Skeletal muscle tissue (tissue), 4 donors: ENCODE data around the gene TRAF3IP1. TPM values are rescaled to one million over a fixed set of nuclear protein-coding genes. Genes with fewer than 3 reads are reported as not detected.
A peak's percentile ranks its signal among the peaks of the same experiment; 100 is the strongest.

Experiments
- H3K27ac ChIP-seq: one replicate; pipeline ENCODE4 v1.7.0; 2013; ENCODE audit warnings: mild to moderate bottlenecking, low read depth, low read length, inconsistent platforms
- H3K27me3 ChIP-seq, 3 donors: one replicate each; pipeline ENCODE4 v1.7.0; 2013; ENCODE audit warnings: low read length in 3 of 3; ENCODE audit not compliant: control insufficient read depth in 3 of 3, insufficient read depth in 3 of 3
- H3K36me3 ChIP-seq, 3 donors: one replicate each; pipeline ENCODE4 v1.7.0; 2013; ENCODE audit warnings: low read length in 3 of 3; ENCODE audit not compliant: control insufficient read depth in 3 of 3, insufficient read depth in 3 of 3
- H3K4me1 ChIP-seq, 3 donors: one replicate each; pipeline ENCODE4 v1.7.0; 2013; ENCODE audit warnings: low read length in 3 of 3, mild to moderate bottlenecking in 3 of 3; ENCODE audit not compliant: control insufficient read depth in 3 of 3, insufficient read depth in 3 of 3
- H3K4me3 ChIP-seq, 3 donors: one replicate each; pipeline ENCODE4 v1.7.0; 2013; ENCODE audit warnings: low read length in 3 of 3
- H3K9ac ChIP-seq, 3 donors: one replicate each; pipeline ENCODE4 v1.7.0; 2013; ENCODE audit warnings: low read length in 3 of 3, mild to moderate bottlenecking in 3 of 3, moderate library complexity in 2 of 3, low read depth in 1 of 3
- H3K9me3 ChIP-seq, 3 donors: one replicate each; pipeline ENCODE4 v1.7.0; 2013; ENCODE audit warnings: low read length in 3 of 3; ENCODE audit not compliant: control insufficient read depth in 3 of 3
- total RNA-seq: library from RNA; depleted of rRNA; stranded (reverse); fragments of >200 nt; gene quantifications from one replicate; pipeline ENCODE4 v1.2.3, GENCODE V29; 2014
- donor health status: Osteomylitis.

TRAF3IP1 gene
- total RNA-seq, 1 donor from 2014 or later, result 4.2 TPM

- Histone ChIP-seq H3K27ac (no peak overlapping the region), H3K4me1 (peaks cover 10 to 19% (median 14%) of the 10 kb centered on the region in 3 donors), H3K27me3 (no peaks in the 10 kb centered on the region), H3K9ac (no peak overlapping the region), H3K4me3 (no peak overlapping the region), H3K36me3 (peaks cover 0 to 9% (median 8%) of the 10 kb centered on the region in 3 donors), H3K9me3 (no peaks in the 10 kb centered on the region)
These were observed 62.8 kb downstream of the TRAF3IP1 start for GRCh38 chr2:238383135-238383534.

DNA sequence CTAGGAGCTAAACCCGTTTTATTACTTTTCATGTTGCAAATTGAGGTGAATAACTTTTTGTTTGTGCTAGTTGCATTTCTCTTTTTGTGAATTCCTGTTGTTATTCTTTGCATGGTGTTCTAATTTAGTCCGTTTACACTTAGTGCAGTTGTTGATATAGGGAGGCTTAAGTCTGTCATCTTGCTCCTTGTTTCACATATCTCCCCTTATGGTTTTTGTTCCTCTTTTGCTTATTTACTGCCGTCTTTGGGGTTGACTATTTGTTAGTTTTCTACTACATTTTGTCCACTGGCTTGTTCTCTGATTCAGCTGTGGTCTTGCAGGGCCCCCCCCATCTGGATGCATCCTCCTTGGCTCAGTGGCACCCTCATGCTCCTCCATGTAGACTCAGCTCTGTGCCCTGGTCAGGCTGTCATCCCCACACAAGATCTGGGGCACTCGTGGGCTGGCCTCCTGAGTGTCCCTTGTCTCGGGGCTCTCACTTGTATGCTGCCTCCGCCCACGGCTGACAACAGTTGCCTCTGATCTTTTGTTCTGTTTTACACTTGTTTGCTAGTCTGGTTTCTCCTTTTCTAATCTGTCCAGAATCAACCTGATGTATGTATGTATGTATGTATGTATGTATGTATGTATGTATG is 63.5 kb downstream of the TRAF3IP1 start:
- Histone ChIP-seq H3K9ac (no peak overlapping the region), H3K4me3 (no peak overlapping the region), H3K4me1 (peaks cover 7 to 22% (median 11%) of the 10 kb centered on the region in 3 donors), H3K27ac (no peak overlapping the region), H3K36me3 (peaks cover 0 to 9% (median 8%) of the 10 kb centered on the region in 3 donors), H3K27me3 (no peaks in the 10 kb centered on the region), H3K9me3 (no peaks in the 10 kb centered on the region)

DNA sequence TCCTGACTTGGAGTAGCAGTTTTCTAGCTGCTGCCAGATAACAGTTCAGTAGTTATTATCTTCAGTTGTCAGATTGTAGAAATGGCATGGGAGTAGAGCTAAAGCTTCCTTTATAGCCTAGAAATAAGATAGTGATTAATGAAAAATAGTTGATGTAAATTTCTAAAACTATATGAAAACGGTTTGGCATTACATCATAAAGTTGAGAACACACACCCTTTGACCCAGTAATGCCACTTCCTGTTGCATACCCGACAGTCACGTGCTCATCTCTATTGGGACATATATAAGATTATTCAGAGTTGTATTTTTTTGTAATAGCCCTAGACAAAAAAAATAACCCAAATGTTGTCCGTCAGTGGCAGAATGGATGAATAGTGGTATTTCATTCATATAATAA is 67.0 kb downstream of the TRAF3IP1 start:
- H3K27me3 ChIP-seq, result no peaks in the 10 kb centered on the region
- H3K27ac ChIP-seq, result no peak overlapping the region
- H3K4me1 ChIP-seq, result peaks cover 10 to 24% (median 13%) of the 10 kb centered on the region in 3 donors
- H3K9me3 ChIP-seq, result no peaks in the 10 kb centered on the region
- no peak overlapping the region for H3K4me3 ChIP-seq
- H3K36me3 ChIP-seq, result peaks cover 0 to 4% (median 0%) of the 10 kb centered on the region in 3 donors
- H3K9ac ChIP-seq, result no peak overlapping the region

DNA sequence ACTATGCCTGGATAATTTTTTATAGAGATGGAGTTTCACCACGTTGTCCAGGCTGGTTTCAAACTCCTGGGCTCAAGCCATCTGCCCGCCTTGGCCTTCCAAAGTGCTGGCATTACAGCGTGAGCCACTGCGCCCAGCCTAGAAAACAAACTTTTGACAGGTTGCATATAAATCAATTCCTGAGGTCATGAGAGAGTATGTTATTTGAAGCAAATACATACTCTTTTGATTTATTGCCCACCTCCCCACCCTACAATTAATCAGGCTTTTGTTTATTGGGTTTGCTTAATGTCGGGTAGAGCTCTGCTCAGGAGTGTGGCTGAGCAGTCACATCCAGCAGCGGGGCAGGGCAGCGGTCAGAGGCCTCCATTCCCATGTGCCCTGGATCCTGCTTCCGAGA is 68.5 kb downstream of the TRAF3IP1 start:
- no peak overlapping the region for H3K4me3 ChIP-seq
- peaks cover 10 to 21% (median 13%) of the 10 kb centered on the region in 3 donors for H3K4me1 ChIP-seq
- no peaks in the 10 kb centered on the region for H3K9me3 ChIP-seq
- H3K36me3 ChIP-seq, result no peaks in the 10 kb centered on the region
- H3K27me3 ChIP-seq, result no peaks in the 10 kb centered on the region
- peak overlapping the region; percentile 70 for H3K27ac ChIP-seq
- H3K9ac ChIP-seq, result no peak overlapping the region

- Histone ChIP-seq H3K9ac (peak overlapping the region; percentile 66 to 73 (median 72)), H3K27me3 (no peaks in the 10 kb centered on the region), H3K27ac (peak overlapping the region; percentile 90)
These were observed 69.8 kb downstream of the TRAF3IP1 start for GRCh38 chr2:238389988-238390589.

GRCh38 chr2:238391042-238391689 is 70.8 kb downstream of the TRAF3IP1 start:
- Histone ChIP-seq H3K9me3 (no peaks in the 10 kb centered on the region), H3K36me3 (no peaks in the 10 kb centered on the region), H3K4me1 (peaks cover 10 to 21% (median 13%) of the 10 kb centered on the region in 3 donors), H3K4me3 (no peak overlapping the region), H3K27me3 (no peaks in the 10 kb centered on the region), H3K27ac (no peak overlapping the region), H3K9ac (no peak overlapping the region)

More at GRCh38 chr2:238389988-238390589, 69.8 kb downstream of the TRAF3IP1 start:
- H3K9me3 ChIP-seq, result no peaks in the 10 kb centered on the region
- peak overlapping the region; percentile 1 to 42 (median 33) for H3K4me3 ChIP-seq
- H3K36me3 ChIP-seq, result no peaks in the 10 kb centered on the region
- peaks cover 10 to 21% (median 13%) of the 10 kb centered on the region in 3 donors for H3K4me1 ChIP-seq

GRCh38 chr2:238396663-238397062 is 76.3 kb downstream of the TRAF3IP1 start:
- Histone ChIP-seq H3K27ac (no peak overlapping the region), H3K4me3 (no peak overlapping the region), H3K9ac (no peak overlapping the region), H3K36me3 (peaks cover 0 to 9% (median 7%) of the 10 kb centered on the region in 3 donors), H3K4me1 (no peaks in the 10 kb centered on the region), H3K27me3 (no peaks in the 10 kb centered on the region), H3K9me3 (no peaks in the 10 kb centered on the region)

DNA sequence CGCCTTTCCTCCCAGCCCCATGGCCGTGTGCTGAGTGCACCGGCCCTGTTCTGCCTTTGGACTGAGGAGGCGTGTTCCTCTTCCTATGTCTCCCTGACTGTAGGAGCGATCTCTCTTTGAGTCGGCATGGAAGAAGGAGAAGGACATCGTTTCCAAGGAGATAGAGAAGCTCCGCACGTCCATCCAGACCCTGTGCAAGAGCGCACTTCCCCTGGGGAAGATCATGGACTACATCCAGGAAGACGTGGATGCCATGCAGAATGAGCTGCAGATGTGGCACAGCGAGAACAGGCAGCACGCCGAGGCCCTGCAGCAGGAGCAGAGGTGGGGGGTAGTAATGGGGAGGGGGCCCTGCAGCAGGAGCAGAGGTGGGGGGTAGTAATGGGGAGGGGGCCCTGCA is 77.0 kb downstream of the TRAF3IP1 start:
- H3K9ac ChIP-seq, result no peak overlapping the region

GRCh38 chr2:238398577-238398976 is 78.3 kb downstream of the TRAF3IP1 start:
- H3K4me1 ChIP-seq, result no peaks in the 10 kb centered on the region
- no peaks in the 10 kb centered on the region for H3K27me3 ChIP-seq
- H3K9me3 ChIP-seq, result no peaks in the 10 kb centered on the region
- no peak overlapping the region for H3K27ac ChIP-seq
- H3K36me3 ChIP-seq, result peaks cover 0 to 13% (median 12%) of the 10 kb centered on the region in 3 donors
- H3K9ac ChIP-seq, result no peak overlapping the region
- no peak overlapping the region for H3K4me3 ChIP-seq

More for the DNA sequence above, 77.0 kb downstream of the TRAF3IP1 start:
- H3K4me1 ChIP-seq, result no peaks in the 10 kb centered on the region
- H3K36me3 ChIP-seq, result peaks cover 0 to 10% (median 7%) of the 10 kb centered on the region in 3 donors
- no peak overlapping the region for H3K4me3 ChIP-seq
- no peak overlapping the region for H3K27ac ChIP-seq
- H3K27me3 ChIP-seq, result no peaks in the 10 kb centered on the region
- no peaks in the 10 kb centered on the region for H3K9me3 ChIP-seq

- Histone ChIP-seq H3K9me3 (no peaks in the 10 kb centered on the region), H3K4me3 (no peak overlapping the region), H3K27me3 (no peaks in the 10 kb centered on the region), H3K36me3 (peaks cover 0 to 13% (median 12%) of the 10 kb centered on the region in 3 donors), H3K4me1 (no peaks in the 10 kb centered on the region), H3K9ac (no peak overlapping the region), H3K27ac (no peak overlapping the region)
These were observed 78.8 kb downstream of the TRAF3IP1 start for GRCh38 chr2:238399094-238399493.
